ENCODE measurements around the gene PRR16. TPM values are rescaled to one million over a fixed set of nuclear protein-coding genes. Genes with fewer than 3 reads are reported as not detected.

PRR16 gene
- total RNA-seq, 2 experiments from 2014 or later: not detected

- intact Hi-C loops (cut with micrococcal nuclease): no loop called here
- no peak for TF ChIP-seq CTCF (IDR thresholded peaks at IDR 0.05)
- no peaks in the 10 kb centered on the region for H3K36me3 Mint-ChIP-seq (ENCODE audit: low read depth)
- no peaks in the 10 kb centered on the region for H3K27me3 Mint-ChIP-seq
- H3K27ac Mint-ChIP-seq: no peak overlapping the region
- ChIA-PET POLR2A (no interaction called here), CTCF (no interaction called here)
- H3K4me3 Mint-ChIP-seq: no peak overlapping the region
- DNase-seq (no peak), ATAC-seq (no peak)
- H3K4me1 Mint-ChIP-seq (ENCODE audit: low read depth): no peaks in the 10 kb centered on the region
- H3K9me3 Mint-ChIP-seq: no peaks in the 10 kb centered on the region
Observed at GRCh38 chr5:120527251-120527650, 63.2 kb downstream of the PRR16 start.

- H3K4me3 Mint-ChIP-seq: no peak overlapping the region
- no peaks in the 10 kb centered on the region for H3K36me3 Mint-ChIP-seq (ENCODE audit: low read depth)
- DNase-seq: no peak
- no peaks in the 10 kb centered on the region for H3K9me3 Mint-ChIP-seq
- H3K27ac Mint-ChIP-seq: no peak overlapping the region
- H3K4me1 Mint-ChIP-seq (ENCODE audit: low read depth): no peaks in the 10 kb centered on the region
- H3K27me3 Mint-ChIP-seq: no peaks in the 10 kb centered on the region
- POLR2A ChIA-PET: no interaction called here
- CTCF ChIA-PET: no interaction called here
- ATAC-seq: no peak
- intact Hi-C loops (cut with micrococcal nuclease): no loop called here
- TF ChIP-seq CTCF (IDR thresholded peaks at IDR 0.05): no peak
Observed at GRCh38 chr5:120528609-120529008, 64.5 kb downstream of the PRR16 start.

- POLR2A ChIA-PET: no interaction called here
- no peaks in the 10 kb centered on the region for H3K36me3 Mint-ChIP-seq (ENCODE audit: low read depth)
- TF ChIP-seq CTCF (IDR thresholded peaks at IDR 0.05): no peak
- ATAC-seq (no peak), DNase-seq (no peak)
- no peaks in the 10 kb centered on the region for H3K27me3 Mint-ChIP-seq
- H3K4me3 Mint-ChIP-seq: no peak overlapping the region
- CTCF ChIA-PET: no interaction called here
- no peaks in the 10 kb centered on the region for H3K4me1 Mint-ChIP-seq (ENCODE audit: low read depth)
- H3K27ac Mint-ChIP-seq: no peak overlapping the region
- no peaks in the 10 kb centered on the region for H3K9me3 Mint-ChIP-seq
- intact Hi-C loops (cut with micrococcal nuclease): no loop called here
Observed at GRCh38 chr5:120529386-120529785, 65.3 kb downstream of the PRR16 start.

- ChIA-PET CTCF (no interaction called here), POLR2A (no interaction called here)
- no peaks in the 10 kb centered on the region for H3K4me1 Mint-ChIP-seq (ENCODE audit: low read depth)
- no peak for TF ChIP-seq CTCF (IDR thresholded peaks at IDR 0.05)
- no peak for DNase-seq
- no peaks in the 10 kb centered on the region for H3K9me3 Mint-ChIP-seq
- H3K27ac Mint-ChIP-seq: no peak overlapping the region
- no peaks in the 10 kb centered on the region for H3K27me3 Mint-ChIP-seq
- no peak overlapping the region for H3K4me3 Mint-ChIP-seq
- no peak for ATAC-seq
- intact Hi-C loops (cut with micrococcal nuclease): no loop called here
- H3K36me3 Mint-ChIP-seq (ENCODE audit: low read depth): no peaks in the 10 kb centered on the region
Observed at GRCh38 chr5:120531215-120531614, 67.1 kb downstream of the PRR16 start.

GRCh38 chr5:120532835-120533234 lies 68.7 kb downstream of the PRR16 start:
- intact Hi-C loops (cut with micrococcal nuclease): no loop called here
- H3K4me3 Mint-ChIP-seq: no peak overlapping the region
- CTCF ChIA-PET: no interaction called here
- DNase-seq: no peak
- H3K4me1 Mint-ChIP-seq (ENCODE audit: low read depth): no peaks in the 10 kb centered on the region
- ATAC-seq: no peak
- POLR2A ChIA-PET: no interaction called here
- no peaks in the 10 kb centered on the region for H3K9me3 Mint-ChIP-seq
- H3K27ac Mint-ChIP-seq: no peak overlapping the region
- no peaks in the 10 kb centered on the region for H3K36me3 Mint-ChIP-seq (ENCODE audit: low read depth)
- TF ChIP-seq CTCF (IDR thresholded peaks at IDR 0.05): no peak
- H3K27me3 Mint-ChIP-seq: no peaks in the 10 kb centered on the region
